Keratinocyte (primary cell): ENCODE data around the gene CD96.

Source experiments
- CTCF ChIP-seq, 3 experiments: IDR thresholded peaks in 1 of 3; conservative IDR thresholded peaks in 1 of 3; optimal IDR thresholded peaks in 1 of 3; 2 replicates in 2 of 3; 3 replicates in 1 of 3; pipeline versions ENCODE3 to v1.5.1; 2011; ENCODE audit warnings: low read length in 3 of 3, mild to moderate bottlenecking in 3 of 3, moderate library complexity in 2 of 3, control low read depth in 1 of 3, inconsistent platforms in 1 of 3; ENCODE audit not compliant: insufficient read depth in 2 of 3; ENCODE audit errors: extremely low read depth in 1 of 3
- EZH2 ChIP-seq: IDR thresholded peaks from one replicate; pipeline ENCODE4 v1.6.1; 2012; ENCODE audit warnings: inconsistent platforms, mild to moderate bottlenecking, low read length, moderate library complexity

- TF ChIP-seq CTCF (optimal IDR thresholded peaks at IDR 0.05 in 1 of 3, IDR thresholded peaks at IDR 0.05 in 1 of 3, conservative IDR thresholded peaks at IDR 0.05 in 1 of 3; ENCODE audit: extremely low read depth in 1 of 3, insufficient read depth in 2 of 3, low read length in 3 of 3) (no peak), EZH2 (no peak)
Measured at GRCh38 chr3:111700054-111700453, 158.1 kb downstream of the CD96 start.
